Thyroid gland (tissue), 4 donors: Measurements from ENCODE around the gene LDAF1. TPM values are rescaled to one million over a fixed set of nuclear protein-coding genes. Genes with fewer than 3 reads are reported as not detected.
"Not testable (repeated sequence)": the region's sequence is repeated elsewhere in the genome, so short reads cannot be mapped to it uniquely, and the experiment has no call there.

Experiments used
- DNase-seq, 2 donors: peaks; one replicate each; pipeline ENCODE4 v3.0.0-alpha.2; 2019
- H3K27ac ChIP-seq, 3 donors: fragments of 200-600 bp; sonication (generic); 1 replicate in 2 of 3; 2 replicates in 1 of 3; pipeline ENCODE4 v1.5.1; 2016 to 2019; ENCODE audit warnings: mild to moderate bottlenecking in 1 of 3, moderate library complexity in 1 of 3
- H3K27me3 ChIP-seq: fragments of 200-600 bp; sonication (generic); one replicate; pipeline ENCODE4 v1.5.1; 2019
- H3K36me3 ChIP-seq, 2 donors: fragments of 200-600 bp; sonication (generic); one replicate each; pipeline ENCODE4 v1.5.1; 2016 to 2019
- H3K4me1 ChIP-seq, 2 donors: fragments of 200-600 bp; sonication (generic); one replicate each; pipeline ENCODE4 v1.5.1; 2017 to 2019
- H3K4me3 ChIP-seq, 3 donors: fragments of 200-600 bp; sonication (generic); replicated peaks in 1 of 3; 1 replicate in 2 of 3; 2 replicates in 1 of 3; pipeline ENCODE4 v1.5.1; 2016; ENCODE audit warnings: mild to moderate bottlenecking in 1 of 3
- H3K9me3 ChIP-seq: fragments of 200-600 bp; sonication (generic); one replicate; pipeline ENCODE4 v1.5.1; 2017
- POLR2A ChIP-seq, 2 donors: fragments of 450-650 bp; IDR thresholded peaks; one replicate each; pipeline ENCODE4 v1.6.1; 2017; ENCODE audit warnings: antibody characterized with exemption in 2 of 2, mild to moderate bottlenecking in 2 of 2, moderate library complexity in 1 of 2
- WGBS, 2 donors: methylation state at CpG; one replicate each; pipeline ENCODE4 v1.1.5; 2017; 5-methylcytosine and 5-hydroxymethylcytosine counted together
- intact Hi-C: fragments of 100-400 bp; cut with DNase I; formaldehyde crosslinking; loops from one replicate; pipeline ENCODE4 v1.15.1; 2023
- total RNA-seq, 4 donors: library from RNA; depleted of rRNA; stranded (reverse); fragments of >200 nt; gene quantifications; one replicate each; pipeline ENCODE4 v1.2.3, GENCODE V29; 2016
- TF ChIP-seq, protein P1 (sequence below), 6 experiments: fragments of 200-600 bp in 3 of 6; fragments of 450-650 bp in 3 of 6; sonication (generic) in 3 of 6; IDR thresholded peaks; one replicate each; pipeline ENCODE4 v1.5.1; 2016 to 2019; ENCODE audit warnings: antibody characterized with exemption in 6 of 6, mild to moderate bottlenecking in 2 of 6, inconsistent platforms in 1 of 6, moderate library complexity in 1 of 6

LDAF1 gene
- total RNA-seq, 4 donors from 2014 or later, result 23.0 to 84.0 (median 68.2) TPM

GRCh38 chr16:21145738-21146137, 12.7 kb upstream of the LDAF1 start:
- TF ChIP-seq POLR2A (IDR thresholded peaks at IDR 0.05), result no peak
- TF ChIP-seq, protein P1, sequence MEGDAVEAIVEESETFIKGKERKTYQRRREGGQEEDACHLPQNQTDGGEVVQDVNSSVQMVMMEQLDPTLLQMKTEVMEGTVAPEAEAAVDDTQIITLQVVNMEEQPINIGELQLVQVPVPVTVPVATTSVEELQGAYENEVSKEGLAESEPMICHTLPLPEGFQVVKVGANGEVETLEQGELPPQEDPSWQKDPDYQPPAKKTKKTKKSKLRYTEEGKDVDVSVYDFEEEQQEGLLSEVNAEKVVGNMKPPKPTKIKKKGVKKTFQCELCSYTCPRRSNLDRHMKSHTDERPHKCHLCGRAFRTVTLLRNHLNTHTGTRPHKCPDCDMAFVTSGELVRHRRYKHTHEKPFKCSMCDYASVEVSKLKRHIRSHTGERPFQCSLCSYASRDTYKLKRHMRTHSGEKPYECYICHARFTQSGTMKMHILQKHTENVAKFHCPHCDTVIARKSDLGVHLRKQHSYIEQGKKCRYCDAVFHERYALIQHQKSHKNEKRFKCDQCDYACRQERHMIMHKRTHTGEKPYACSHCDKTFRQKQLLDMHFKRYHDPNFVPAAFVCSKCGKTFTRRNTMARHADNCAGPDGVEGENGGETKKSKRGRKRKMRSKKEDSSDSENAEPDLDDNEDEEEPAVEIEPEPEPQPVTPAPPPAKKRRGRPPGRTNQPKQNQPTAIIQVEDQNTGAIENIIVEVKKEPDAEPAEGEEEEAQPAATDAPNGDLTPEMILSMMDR (IDR thresholded peaks at IDR 0.05), result no peak
- H3K27ac ChIP-seq, result no peak overlapping the region
- peaks cover under 1 to 3% of the 10 kb centered on the region in 2 donors for H3K4me1 ChIP-seq
- DNase-seq, result peak; percentile 61 to 74
- H3K27me3 ChIP-seq, result no peaks in the 10 kb centered on the region
- WGBS, 2 donors, result 23 to 29% methylated on average over 5 of the region's 5 CpGs
- no peak overlapping the region for H3K4me3 ChIP-seq
- intact Hi-C loops, result no loop called here
- no peaks in the 10 kb centered on the region for H3K9me3 ChIP-seq
- no peaks in the 10 kb centered on the region for H3K36me3 ChIP-seq

DNA sequence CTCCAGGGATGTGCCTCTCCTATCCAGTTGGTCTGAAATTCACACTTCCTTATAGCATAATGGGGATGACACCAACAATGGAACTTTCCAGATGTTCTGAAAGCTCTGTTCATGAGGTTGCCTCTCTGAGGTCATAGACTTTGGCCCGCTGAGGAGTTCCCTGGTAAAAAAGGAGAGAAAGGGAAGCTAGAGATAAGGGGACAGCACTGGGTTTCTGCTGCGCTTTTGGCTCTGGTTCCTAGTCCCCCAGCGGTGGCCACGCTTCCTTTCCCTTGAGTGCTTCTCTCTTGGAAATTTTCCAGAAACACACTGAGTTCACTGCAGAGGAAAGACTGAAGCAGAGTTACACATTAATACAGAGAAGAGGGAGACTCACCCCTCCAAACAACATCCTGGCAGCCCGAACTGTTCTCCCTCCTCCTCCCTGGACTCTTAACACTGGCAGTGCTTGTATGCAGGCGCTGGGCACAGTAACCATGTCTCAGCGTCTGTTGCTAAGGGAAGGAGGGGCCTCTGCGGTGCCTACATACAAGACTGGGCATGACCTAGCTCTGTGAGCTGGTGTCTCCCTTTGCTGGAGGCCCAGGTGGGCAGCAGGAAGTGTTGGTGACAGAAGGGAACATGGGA, 8.0 kb upstream of the LDAF1 start, which contains the start of gene DNAH3:
Gene DNAH3, minus strand, starts transcription at position 472 of the 627 bp plus-strand sequence. CDS start 527 bp downstream, outside the sequence.
- Histone ChIP-seq H3K27me3 (no peaks in the 10 kb centered on the region), H3K4me1 (peaks cover 6 to 8% of the 10 kb centered on the region in 2 donors), H3K36me3 (no peaks in the 10 kb centered on the region), H3K4me3 (no peak within 1 kb of the TSS), H3K27ac (peak within 1 kb of the TSS; percentile 45 to 48 (median 48)), H3K9me3 (no peaks in the 10 kb centered on the region)
- intact Hi-C loops, result loop anchor here (10.0 kb wide), 1 partner anchor 374 kb away; no protein-coding TSS in a partner anchor
- no peak for TF ChIP-seq POLR2A (IDR thresholded peaks at IDR 0.05)
- TF ChIP-seq, protein P1 (IDR thresholded peaks at IDR 0.05), result peak in 1 of 6 experiments; percentile 12
- DNase-seq, result peak; percentile 82 to 85
- 12 to 15% methylated on average over 8 of the region's 8 CpGs for WGBS, 2 donors

GRCh38 chr16:21152160-21153030, 6.1 kb upstream of the LDAF1 start:
- H3K27me3 ChIP-seq, H3K36me3 ChIP-seq, H3K4me3 ChIP-seq, H3K4me1 ChIP-seq, H3K27ac ChIP-seq, H3K9me3 ChIP-seq: not testable (repeated sequence)
- DNase-seq, result peak; percentile 21 to 43
- WGBS, 2 donors, result 67 to 81% methylated on average over 28 to 31 of the region's 51 CpGs
- intact Hi-C loops, result loop anchor here (10.0 kb wide), 1 partner anchor 372 kb away; no protein-coding TSS in a partner anchor

DNA sequence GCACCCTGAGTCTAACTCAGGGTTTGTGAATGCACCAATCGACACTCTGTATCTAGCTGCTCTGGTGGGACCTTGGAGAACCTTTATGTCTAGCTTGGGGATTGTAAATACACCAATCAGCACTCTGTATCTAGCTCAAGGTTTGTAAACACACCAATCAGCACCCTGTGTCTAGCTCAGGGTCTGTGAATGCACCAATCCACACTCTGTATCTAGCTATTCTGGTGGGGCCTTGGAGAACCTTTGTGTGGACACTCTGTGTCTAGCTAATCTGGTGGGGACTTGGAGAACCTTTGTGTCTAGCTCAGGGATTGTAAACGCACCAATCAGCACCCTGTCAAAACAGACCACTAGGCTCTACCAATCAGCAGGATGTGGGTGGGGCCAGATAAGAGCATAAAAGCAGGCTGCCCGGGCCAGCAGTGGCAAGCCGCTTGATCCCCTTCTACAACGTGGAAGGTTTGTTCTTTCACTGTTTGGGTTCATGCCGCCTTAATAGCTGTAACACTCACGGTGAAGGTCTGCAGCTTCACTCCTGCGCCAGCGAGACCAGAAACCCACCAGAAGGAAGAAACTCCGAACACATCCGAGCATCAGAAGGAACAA, 5.2 kb upstream of the LDAF1 start:
- H3K4me3 ChIP-seq, DNase-seq, H3K27ac ChIP-seq, H3K27me3 ChIP-seq, H3K36me3 ChIP-seq, H3K9me3 ChIP-seq: not testable (repeated sequence)
- H3K4me1 ChIP-seq, result peaks cover 10 to 14% of the 10 kb centered on the region in 2 donors
- intact Hi-C loops, result loop anchor here (10.0 kb wide), 1 partner anchor 372 kb away; no protein-coding TSS in a partner anchor
- WGBS, 2 donors, result 94% methylated on average over 10 to 11 of the region's 11 CpGs

DNA sequence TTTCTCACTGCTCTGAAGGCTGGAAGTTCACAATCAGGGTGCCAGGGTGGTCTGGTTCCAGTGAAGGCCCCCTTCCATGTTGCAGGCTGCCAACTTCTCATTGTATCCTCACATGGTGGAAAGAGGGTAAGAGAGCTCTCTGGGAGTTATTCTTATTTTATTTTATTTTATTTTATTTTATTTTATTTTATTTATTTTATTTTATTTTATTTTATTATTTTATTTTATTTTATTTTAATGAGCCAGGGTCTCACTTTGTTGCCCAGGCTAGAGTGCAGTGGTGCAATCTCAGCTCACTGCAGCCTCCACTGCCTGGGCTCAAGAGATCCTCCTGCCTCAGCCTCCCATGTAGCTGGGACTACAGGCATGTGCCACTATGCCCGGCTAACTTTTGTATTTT, 2.5 kb upstream of the LDAF1 start:
- WGBS, 2 donors, result 57 to 70% methylated on average over 1 of the region's 1 CpG
- H3K27ac ChIP-seq, H3K36me3 ChIP-seq, H3K9me3 ChIP-seq, H3K27me3 ChIP-seq, DNase-seq, H3K4me3 ChIP-seq: not testable (repeated sequence)
- H3K4me1 ChIP-seq, result peaks cover 20 to 24% of the 10 kb centered on the region in 2 donors
- intact Hi-C loops, result loop anchor here (5.0 to 10.0 kb wide), 2 partner anchors 146 to 369 kb away; no protein-coding TSS in a partner anchor

DNA sequence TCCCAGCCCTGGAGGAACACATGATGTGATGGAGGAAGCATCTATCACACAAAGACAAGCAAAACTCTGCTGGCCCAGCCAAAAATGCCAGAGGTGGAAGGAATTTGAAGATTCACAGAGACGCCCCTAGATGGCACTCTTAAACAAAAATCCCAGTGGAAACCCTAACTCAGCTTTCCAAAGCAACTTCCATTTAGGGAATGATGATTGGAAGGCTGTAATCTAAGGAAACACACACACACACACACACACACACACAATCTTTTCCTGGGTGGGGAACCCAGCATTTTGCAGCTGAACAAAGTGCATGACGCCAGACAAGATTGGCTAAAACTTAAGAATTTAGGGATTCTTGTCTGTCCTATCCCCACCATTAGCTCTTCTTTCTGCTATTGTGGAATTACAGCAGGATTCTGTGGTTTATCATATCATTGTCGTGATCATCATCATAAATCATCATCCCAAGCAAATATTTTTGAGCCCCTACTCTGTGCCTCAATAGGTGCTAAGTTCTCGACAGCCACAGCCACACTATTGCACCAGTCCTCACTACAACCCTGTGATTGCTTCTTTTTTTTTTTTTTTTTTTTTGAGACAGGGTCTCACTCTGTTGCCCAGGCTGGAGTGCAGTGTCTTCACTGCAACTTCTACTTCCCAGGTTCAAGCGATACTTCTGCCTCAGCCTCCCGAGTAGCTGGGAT, 1.6 kb upstream of the LDAF1 start:
- no peaks in the 10 kb centered on the region for H3K9me3 ChIP-seq
- TF ChIP-seq, protein P1 (IDR thresholded peaks at IDR 0.05), result peak in 5 of 6 experiments; percentile 32 to 71 (median 61)
- no peak for TF ChIP-seq POLR2A (IDR thresholded peaks at IDR 0.05)
- H3K27ac ChIP-seq, result no peak overlapping the region
- 55% methylated on average over 6 of the region's 6 CpGs for WGBS, 2 donors
- H3K4me3 ChIP-seq, result no peak overlapping the region
- H3K4me1 ChIP-seq, result peaks cover 22 to 28% of the 10 kb centered on the region in 2 donors
- no peaks in the 10 kb centered on the region for H3K27me3 ChIP-seq
- DNase-seq, result peak; percentile 17 to 33
- intact Hi-C loops, result loop anchor here (5.0 to 10.0 kb wide), 2 partner anchors 145 to 368 kb away; no protein-coding TSS in a partner anchor
- peaks cover 0 to 10% of the 10 kb centered on the region in 2 donors for H3K36me3 ChIP-seq
